ENCODE results near the gene ERBIN. TPM values are rescaled to one million over a fixed set of nuclear protein-coding genes. Genes with fewer than 3 reads are reported as not detected.
"Not testable (repeated sequence)": the region's sequence is repeated elsewhere in the genome, so short reads cannot be mapped to it uniquely, and the experiment has no call there.

ERBIN gene
- total RNA-seq, 1 experiment from 2014 or later, result 98.6 TPM

GRCh38 chr5:65967288-65968066 is 41.1 kb downstream of the ERBIN start:
- DNase-seq (ENCODE audit: low read depth), result no peak

- no peak for DNase-seq (ENCODE audit: low read depth)
These were observed 43.4 kb downstream of the ERBIN start for GRCh38 chr5:65969539-65970393.

GRCh38 chr5:65970481-65971367 is 44.3 kb downstream of the ERBIN start:
- peak; percentile 9 for DNase-seq (ENCODE audit: low read depth)

GRCh38 chr5:65971643-65972042 is 45.3 kb downstream of the ERBIN start:
- DNase-seq (ENCODE audit: low read depth), result no peak

- DNase-seq (ENCODE audit: low read depth), result not testable (repeated sequence)
These were observed 46.5 kb downstream of the ERBIN start for GRCh38 chr5:65972896-65973295.

- no peak for DNase-seq (ENCODE audit: low read depth)
These were observed 51.9 kb downstream of the ERBIN start for GRCh38 chr5:65978251-65978650.

GRCh38 chr5:65981548-65981947 is 55.2 kb downstream of the ERBIN start:
- no peak for DNase-seq (ENCODE audit: low read depth)

GRCh38 chr5:65981969-65982619 is 55.7 kb downstream of the ERBIN start:
- no peak for DNase-seq (ENCODE audit: low read depth)

- DNase-seq (ENCODE audit: low read depth), result no peak
These were observed 56.3 kb downstream of the ERBIN start for GRCh38 chr5:65982635-65983034.

- DNase-seq (ENCODE audit: low read depth), result no peak
These were observed 57.9 kb downstream of the ERBIN start for GRCh38 chr5:65984098-65984885.

GRCh38 chr5:65986050-65986451 is 59.7 kb downstream of the ERBIN start:
- DNase-seq (ENCODE audit: low read depth), result peak; percentile 13

GRCh38 chr5:65986796-65987195 is 60.4 kb downstream of the ERBIN start:
- no peak for DNase-seq (ENCODE audit: low read depth)

- no peak for DNase-seq (ENCODE audit: low read depth)
These were observed 61.6 kb downstream of the ERBIN start for GRCh38 chr5:65987982-65988381.

GRCh38 chr5:65989158-65989557 is 62.8 kb downstream of the ERBIN start:
- DNase-seq (ENCODE audit: low read depth), result no peak

GRCh38 chr5:65992630-65993029 is 66.3 kb downstream of the ERBIN start:
- DNase-seq (ENCODE audit: low read depth), result no peak

GRCh38 chr5:65994117-65994786 is 67.9 kb downstream of the ERBIN start:
- DNase-seq (ENCODE audit: low read depth), result no peak

- no peak for DNase-seq (ENCODE audit: low read depth)
These were observed 72.8 kb downstream of the ERBIN start for GRCh38 chr5:65999061-65999723.

GRCh38 chr5:66001952-66002351 is 75.6 kb downstream of the ERBIN start:
- DNase-seq (ENCODE audit: low read depth), result no peak

- DNase-seq (ENCODE audit: low read depth), result no peak
These were observed 76.0 kb downstream of the ERBIN start for GRCh38 chr5:66002415-66002814.

Measured in M059J (cell line).